ENCODE results near the gene IGFBP6. TPM values are rescaled to one million over a fixed set of nuclear protein-coding genes. Genes with fewer than 3 reads are reported as not detected.

IGFBP6 gene
- total RNA-seq, 2 donors from 2014 or later = 189 to 532 TPM

- intact Hi-C loops (cut with DNase I) = no loop called here
- peak overlapping the region; percentile 54 to 57 for H3K27ac ChIP-seq
- H3K36me3 ChIP-seq = peaks cover 0 to 13% of the 10 kb centered on the region in 2 donors
- no peak overlapping the region for H3K4me3 ChIP-seq
- no peaks in the 10 kb centered on the region for H3K9me3 ChIP-seq
- peaks cover 12% of the 10 kb centered on the region for H3K4me1 ChIP-seq (replicated peaks)
- no peak for TF ChIP-seq POLR2A (IDR thresholded peaks at IDR 0.05)
- TF ChIP-seq, protein P1, sequence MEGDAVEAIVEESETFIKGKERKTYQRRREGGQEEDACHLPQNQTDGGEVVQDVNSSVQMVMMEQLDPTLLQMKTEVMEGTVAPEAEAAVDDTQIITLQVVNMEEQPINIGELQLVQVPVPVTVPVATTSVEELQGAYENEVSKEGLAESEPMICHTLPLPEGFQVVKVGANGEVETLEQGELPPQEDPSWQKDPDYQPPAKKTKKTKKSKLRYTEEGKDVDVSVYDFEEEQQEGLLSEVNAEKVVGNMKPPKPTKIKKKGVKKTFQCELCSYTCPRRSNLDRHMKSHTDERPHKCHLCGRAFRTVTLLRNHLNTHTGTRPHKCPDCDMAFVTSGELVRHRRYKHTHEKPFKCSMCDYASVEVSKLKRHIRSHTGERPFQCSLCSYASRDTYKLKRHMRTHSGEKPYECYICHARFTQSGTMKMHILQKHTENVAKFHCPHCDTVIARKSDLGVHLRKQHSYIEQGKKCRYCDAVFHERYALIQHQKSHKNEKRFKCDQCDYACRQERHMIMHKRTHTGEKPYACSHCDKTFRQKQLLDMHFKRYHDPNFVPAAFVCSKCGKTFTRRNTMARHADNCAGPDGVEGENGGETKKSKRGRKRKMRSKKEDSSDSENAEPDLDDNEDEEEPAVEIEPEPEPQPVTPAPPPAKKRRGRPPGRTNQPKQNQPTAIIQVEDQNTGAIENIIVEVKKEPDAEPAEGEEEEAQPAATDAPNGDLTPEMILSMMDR (IDR thresholded peaks at IDR 0.05) = no peak
- no peak for TF ChIP-seq POLR2AphosphoS5 (IDR thresholded peaks at IDR 0.05)
- WGBS = 88% methylated on average over 11 of the region's 11 CpGs
- H3K27me3 ChIP-seq (replicated peaks; ENCODE audit: insufficient read depth) = no peaks in the 10 kb centered on the region
- DNase-seq (ENCODE audit: low spot score) = no peak
Observed at GRCh38 chr12:53074283-53074998, 23.0 kb upstream of the IGFBP6 start.

DNA sequence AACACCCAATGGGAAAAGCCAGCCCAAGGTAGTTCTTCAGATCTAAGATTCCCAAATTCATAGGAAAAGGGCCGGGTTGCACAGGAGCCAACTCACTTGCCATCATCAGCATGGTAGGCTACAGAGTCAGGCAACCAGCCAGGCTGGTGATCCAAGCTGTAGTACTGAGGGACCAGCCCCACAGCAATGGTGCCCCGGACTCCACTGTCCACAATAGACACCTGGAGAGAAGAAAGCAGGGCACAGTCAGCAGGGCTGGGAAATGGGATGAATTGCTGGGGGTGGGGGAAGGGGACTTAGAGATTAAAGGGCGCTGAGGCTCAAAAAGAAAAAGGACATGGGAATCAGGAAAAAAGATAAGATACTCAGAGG, 22.5 kb upstream of the IGFBP6 start:
- Histone ChIP-seq H3K27ac (peak overlapping the region in 1 of 2 donors; percentile 54), H3K4me1 (replicated peaks) (peaks cover 11% of the 10 kb centered on the region), H3K4me3 (no peak overlapping the region), H3K27me3 (replicated peaks; ENCODE audit: insufficient read depth) (no peaks in the 10 kb centered on the region), H3K36me3 (peaks cover 0 to 13% of the 10 kb centered on the region in 2 donors), H3K9me3 (no peaks in the 10 kb centered on the region)
- DNase-seq (ENCODE audit: low spot score) = no peak
- intact Hi-C loops (cut with DNase I) = no loop called here
- 95% methylated on average over 3 of the region's 3 CpGs for WGBS
- TF ChIP-seq POLR2AphosphoS5 (IDR thresholded peaks at IDR 0.05) = no peak
- TF ChIP-seq POLR2A (IDR thresholded peaks at IDR 0.05) = no peak
- TF ChIP-seq, protein P1 (IDR thresholded peaks at IDR 0.05) = no peak

- DNase-seq (ENCODE audit: low spot score) = no peak
- Histone ChIP-seq H3K9me3 (no peaks in the 10 kb centered on the region), H3K27ac (no peak overlapping the region), H3K4me1 (replicated peaks) (peaks cover 11% of the 10 kb centered on the region), H3K36me3 (peaks cover 0 to 13% of the 10 kb centered on the region in 2 donors), H3K4me3 (no peak overlapping the region), H3K27me3 (replicated peaks; ENCODE audit: insufficient read depth) (no peaks in the 10 kb centered on the region)
- TF ChIP-seq, protein P1 (IDR thresholded peaks at IDR 0.05) = no peak
- TF ChIP-seq POLR2A (IDR thresholded peaks at IDR 0.05) (no peak), POLR2AphosphoS5 (IDR thresholded peaks at IDR 0.05) (no peak)
- intact Hi-C loops (cut with DNase I) = no loop called here
- 96% methylated on average over 3 of the region's 3 CpGs for WGBS
Observed at GRCh38 chr12:53076461-53076860, 21.0 kb upstream of the IGFBP6 start.

GRCh38 chr12:53077030-53077429, 20.4 kb upstream of the IGFBP6 start:
- no peak overlapping the region for H3K4me3 ChIP-seq
- H3K36me3 ChIP-seq = peaks cover 0 to 13% of the 10 kb centered on the region in 2 donors
- H3K27ac ChIP-seq = peak overlapping the region in 1 of 2 donors; percentile 24
- 57% methylated on average over 8 of the region's 8 CpGs for WGBS
- H3K4me1 ChIP-seq (replicated peaks) = peaks cover 10% of the 10 kb centered on the region
- TF ChIP-seq POLR2A (IDR thresholded peaks at IDR 0.05) (no peak), POLR2AphosphoS5 (IDR thresholded peaks at IDR 0.05) (no peak)
- TF ChIP-seq, protein P1 (IDR thresholded peaks at IDR 0.05) = no peak
- intact Hi-C loops (cut with DNase I) = no loop called here
- H3K27me3 ChIP-seq (replicated peaks; ENCODE audit: insufficient read depth) = no peaks in the 10 kb centered on the region
- no peaks in the 10 kb centered on the region for H3K9me3 ChIP-seq
- DNase-seq (ENCODE audit: low spot score) = no peak

Measured in prostate gland (tissue), 2 donors.